ENCODE data around the gene P4HTM. TPM values are rescaled to one million over a fixed set of nuclear protein-coding genes. Genes with fewer than 3 reads are reported as not detected.
"Not testable (repeated sequence)": the region's sequence is repeated elsewhere in the genome, so short reads cannot be mapped to it uniquely, and the experiment has no call there.

P4HTM gene
- total RNA-seq, 2 donors from 2014 or later = 57.6 to 75.1 TPM

GRCh38 chr3:49006408-49007067 is 16.5 kb downstream of the P4HTM start:
- Histone ChIP-seq H3K4me1 (ENCODE audit: control insufficient read depth in 1 of 2, low read depth in 2 of 2) (peaks cover 5 to 21% of the 10 kb centered on the region in 2 donors), H3K27ac (peak overlapping the region; percentile 88 to 97), H3K9me3 (no peaks in the 10 kb centered on the region), H3K4me3 (peak overlapping the region; percentile 91), H3K27me3 (replicated peaks; ENCODE audit: insufficient read depth) (no peaks in the 10 kb centered on the region), H3K36me3 (no peaks in the 10 kb centered on the region)
- no peak for TF ChIP-seq CTCF (IDR thresholded peaks at IDR 0.05)
- no peak for DNase-seq (ENCODE audit: low spot score)
- peak; percentile 2 for ATAC-seq (ENCODE audit: insufficient number of reproducible peaks, low FRiP score, low read depth)

- TF ChIP-seq CTCF (IDR thresholded peaks at IDR 0.05) = no peak
- ATAC-seq (ENCODE audit: insufficient number of reproducible peaks, low FRiP score, low read depth) = peak; percentile 80
- DNase-seq (ENCODE audit: low spot score) = peak; percentile 93
- Histone ChIP-seq H3K4me1 (ENCODE audit: control insufficient read depth in 1 of 2, low read depth in 2 of 2) (peaks cover 5 to 21% of the 10 kb centered on the region in 2 donors), H3K27ac (peak within 1 kb of the TSS; percentile 97), H3K9me3 (no peaks in the 10 kb centered on the region), H3K36me3 (peaks cover 4% of the 10 kb centered on the region), H3K4me3 (peak within 1 kb of the TSS; percentile 91), H3K27me3 (replicated peaks; ENCODE audit: insufficient read depth) (no peaks in the 10 kb centered on the region)
Measured at GRCh38 chr3:49007068-49007770, 17.2 kb downstream of the P4HTM start, which contains the start of gene WDR6. Gene WDR6 (plus strand): TSS chr3:49007391. CDS start chr3:49007432, 41 bp downstream.

- peaks cover 5 to 21% of the 10 kb centered on the region in 2 donors for H3K4me1 ChIP-seq (ENCODE audit: control insufficient read depth in 1 of 2, low read depth in 2 of 2)
- H3K9me3 ChIP-seq = no peaks in the 10 kb centered on the region
- TF ChIP-seq CTCF (IDR thresholded peaks at IDR 0.05) = no peak
- no peaks in the 10 kb centered on the region for H3K27me3 ChIP-seq (replicated peaks; ENCODE audit: insufficient read depth)
- H3K4me3 ChIP-seq = peak overlapping the region; percentile 91
- DNase-seq (ENCODE audit: low spot score) = no peak
- peaks cover 8% of the 10 kb centered on the region for H3K36me3 ChIP-seq
- peak; percentile 53 for ATAC-seq (ENCODE audit: insufficient number of reproducible peaks, low FRiP score, low read depth)
- peak overlapping the region; percentile 97 for H3K27ac ChIP-seq
Measured at GRCh38 chr3:49007771-49008528, 17.9 kb downstream of the P4HTM start.

- peak overlapping the region; percentile 91 for H3K4me3 ChIP-seq
- H3K4me1 ChIP-seq (ENCODE audit: control insufficient read depth in 1 of 2, low read depth in 2 of 2) = peaks cover 5 to 21% of the 10 kb centered on the region in 2 donors
Measured at GRCh38 chr3:49008627-49009026, 18.6 kb downstream of the P4HTM start.

GRCh38 chr3:49009396-49009795 is 19.4 kb downstream of the P4HTM start:
- ATAC-seq (ENCODE audit: insufficient number of reproducible peaks, low FRiP score, low read depth) = no peak
- H3K4me1 ChIP-seq (ENCODE audit: control insufficient read depth in 1 of 2, low read depth in 2 of 2) = peaks cover 5 to 21% of the 10 kb centered on the region in 2 donors

More at GRCh38 chr3:49008627-49009026, 18.6 kb downstream of the P4HTM start:
- ATAC-seq (ENCODE audit: insufficient number of reproducible peaks, low FRiP score, low read depth); DNase-seq (ENCODE audit: low spot score); H3K9me3 ChIP-seq; H3K27me3 ChIP-seq (replicated peaks; ENCODE audit: insufficient read depth): not testable (repeated sequence)
- Histone ChIP-seq H3K36me3 (peaks cover 15% of the 10 kb centered on the region), H3K27ac (peak overlapping the region; percentile 97)

More at GRCh38 chr3:49009396-49009795, 19.4 kb downstream of the P4HTM start:
- no peak for TF ChIP-seq CTCF (IDR thresholded peaks at IDR 0.05)
- Histone ChIP-seq H3K4me3 (no peak overlapping the region), H3K36me3 (peaks cover 17% of the 10 kb centered on the region), H3K27ac (no peak overlapping the region), H3K9me3 (no peaks in the 10 kb centered on the region), H3K27me3 (replicated peaks; ENCODE audit: insufficient read depth) (no peaks in the 10 kb centered on the region)
- no peak for DNase-seq (ENCODE audit: low spot score)
